ENCODE data around the gene NUP133.
"Not testable (repeated sequence)": the region's sequence is repeated elsewhere in the genome, so short reads cannot be mapped to it uniquely, and the experiment has no call there.

NUP133 gene

GRCh38 chr1:229487181-229487580 lies 21.0 kb downstream of the NUP133 start:
- DNase-seq (ENCODE audit: low spot score), result no peak
- TF ChIP-seq CTCF (IDR thresholded peaks at IDR 0.05; ENCODE audit: borderline replicate concordance, control extremely low read depth, extremely low read depth, insufficient read depth, missing control alignments), result no peak
- in situ Hi-C loops (cut with MboI; ENCODE audit: low sequenced_read_pairs, unreplicated experiment), result loop anchor here (10.0 kb wide), 1 partner anchor 222 kb away; no protein-coding TSS in a partner anchor

GRCh38 chr1:229485318-229485717 lies 22.8 kb downstream of the NUP133 start:
- no peak for TF ChIP-seq CTCF (IDR thresholded peaks at IDR 0.05; ENCODE audit: borderline replicate concordance, control extremely low read depth, extremely low read depth, insufficient read depth, missing control alignments)
- DNase-seq (ENCODE audit: low spot score), result no peak
- in situ Hi-C loops (cut with MboI; ENCODE audit: low sequenced_read_pairs, unreplicated experiment), result loop anchor here (10.0 kb wide), 1 partner anchor 221 kb away; no protein-coding TSS in a partner anchor

GRCh38 chr1:229482511-229482910 lies 25.6 kb downstream of the NUP133 start:
- no peak for DNase-seq (ENCODE audit: low spot score)
- in situ Hi-C loops (cut with MboI; ENCODE audit: low sequenced_read_pairs, unreplicated experiment), result loop anchor here (10.0 kb wide), 1 partner anchor 218 kb away; no protein-coding TSS in a partner anchor
- no peak for TF ChIP-seq CTCF (IDR thresholded peaks at IDR 0.05; ENCODE audit: borderline replicate concordance, control extremely low read depth, extremely low read depth, insufficient read depth, missing control alignments)

GRCh38 chr1:229480495-229480894 lies 27.6 kb downstream of the NUP133 start:
- no peak for DNase-seq (ENCODE audit: low spot score)
- no peak for TF ChIP-seq CTCF (IDR thresholded peaks at IDR 0.05; ENCODE audit: borderline replicate concordance, control extremely low read depth, extremely low read depth, insufficient read depth, missing control alignments)
- in situ Hi-C loops (cut with MboI; ENCODE audit: low sequenced_read_pairs, unreplicated experiment), result loop anchor here (10.0 kb wide), 1 partner anchor 216 kb away; no protein-coding TSS in a partner anchor

GRCh38 chr1:229479660-229480399 lies 28.3 kb downstream of the NUP133 start:
- DNase-seq (ENCODE audit: low spot score), result peak; percentile 55
- no peak for TF ChIP-seq CTCF (IDR thresholded peaks at IDR 0.05; ENCODE audit: borderline replicate concordance, control extremely low read depth, extremely low read depth, insufficient read depth, missing control alignments)
- in situ Hi-C loops (cut with MboI; ENCODE audit: low sequenced_read_pairs, unreplicated experiment), result loop anchor here (10.0 kb wide), 1 partner anchor 215 kb away; no protein-coding TSS in a partner anchor

GRCh38 chr1:229478852-229479251 lies 29.3 kb downstream of the NUP133 start:
- peak; percentile 36 for DNase-seq (ENCODE audit: low spot score)
- in situ Hi-C loops (cut with MboI; ENCODE audit: low sequenced_read_pairs, unreplicated experiment), result no loop called here
- TF ChIP-seq CTCF (IDR thresholded peaks at IDR 0.05; ENCODE audit: borderline replicate concordance, control extremely low read depth, extremely low read depth, insufficient read depth, missing control alignments), result no peak

- DNase-seq (ENCODE audit: low spot score); in situ Hi-C loops (cut with MboI; ENCODE audit: low sequenced_read_pairs, unreplicated experiment): not testable (repeated sequence)
Observed at GRCh38 chr1:229475859-229476258, 32.3 kb downstream of the NUP133 start.
